GM12875 (cell line): ENCODE data around the gene PRM2.
A peak's percentile ranks its signal among the peaks of the same experiment; 100 is the strongest.

Source experiments
- H3K4me3 ChIP-seq: one replicate; pipeline ENCODE4 v1.5.1; 2011; ENCODE audit warnings: low read depth, low read length, control low read depth
- TF ChIP-seq, protein P1 (sequence below): IDR thresholded peaks from 2 replicates; pipeline ENCODE4 v1.5.1; 2011; ENCODE audit warnings: low read depth, mild to moderate bottlenecking, control low read depth, inconsistent platforms, low read length, moderate library complexity, borderline replicate concordance; ENCODE audit not compliant: insufficient read depth

The PRM2 gene

DNA sequence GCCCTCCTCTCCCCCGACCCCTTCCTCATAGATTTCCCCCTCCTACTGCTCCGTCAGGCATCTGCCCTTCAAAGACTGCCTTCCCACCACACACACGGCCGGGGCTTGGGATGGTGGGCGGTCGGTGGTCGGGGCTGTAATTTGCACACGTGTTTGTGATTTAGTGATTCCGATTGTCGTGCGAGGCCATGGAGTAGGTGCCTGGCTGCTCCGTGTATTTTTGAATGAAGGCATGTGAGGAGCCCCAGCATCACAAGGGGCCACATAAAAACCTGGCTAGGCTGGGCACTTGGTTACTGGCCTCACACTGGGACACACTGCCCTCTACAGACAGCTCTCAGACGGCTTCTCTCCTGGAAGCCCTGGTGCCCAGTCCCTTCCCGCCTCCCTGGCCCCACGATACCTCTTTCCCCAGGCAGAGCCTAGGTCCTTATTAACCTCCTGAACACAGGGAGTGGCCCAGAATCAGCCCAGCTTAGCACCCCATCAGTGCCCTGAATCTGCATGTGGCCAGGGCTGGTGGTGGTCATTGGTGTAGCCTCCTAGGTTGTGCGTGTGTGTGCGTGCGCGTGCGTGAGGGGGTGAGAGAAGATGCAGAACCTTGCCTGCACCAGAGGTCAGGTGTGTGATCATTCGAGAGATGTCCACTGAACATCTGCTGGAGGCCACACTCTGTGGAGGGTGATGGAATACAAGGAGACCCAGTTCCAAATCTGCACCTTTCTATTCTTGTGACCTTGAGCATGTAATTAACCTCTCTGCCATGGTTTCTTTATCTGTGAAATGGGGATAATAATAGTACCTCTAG is 18.9 kb downstream of the PRM2 start:
- TF ChIP-seq, protein P1, sequence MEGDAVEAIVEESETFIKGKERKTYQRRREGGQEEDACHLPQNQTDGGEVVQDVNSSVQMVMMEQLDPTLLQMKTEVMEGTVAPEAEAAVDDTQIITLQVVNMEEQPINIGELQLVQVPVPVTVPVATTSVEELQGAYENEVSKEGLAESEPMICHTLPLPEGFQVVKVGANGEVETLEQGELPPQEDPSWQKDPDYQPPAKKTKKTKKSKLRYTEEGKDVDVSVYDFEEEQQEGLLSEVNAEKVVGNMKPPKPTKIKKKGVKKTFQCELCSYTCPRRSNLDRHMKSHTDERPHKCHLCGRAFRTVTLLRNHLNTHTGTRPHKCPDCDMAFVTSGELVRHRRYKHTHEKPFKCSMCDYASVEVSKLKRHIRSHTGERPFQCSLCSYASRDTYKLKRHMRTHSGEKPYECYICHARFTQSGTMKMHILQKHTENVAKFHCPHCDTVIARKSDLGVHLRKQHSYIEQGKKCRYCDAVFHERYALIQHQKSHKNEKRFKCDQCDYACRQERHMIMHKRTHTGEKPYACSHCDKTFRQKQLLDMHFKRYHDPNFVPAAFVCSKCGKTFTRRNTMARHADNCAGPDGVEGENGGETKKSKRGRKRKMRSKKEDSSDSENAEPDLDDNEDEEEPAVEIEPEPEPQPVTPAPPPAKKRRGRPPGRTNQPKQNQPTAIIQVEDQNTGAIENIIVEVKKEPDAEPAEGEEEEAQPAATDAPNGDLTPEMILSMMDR: peak; percentile 70
- no peak overlapping the region for H3K4me3 ChIP-seq

DNA sequence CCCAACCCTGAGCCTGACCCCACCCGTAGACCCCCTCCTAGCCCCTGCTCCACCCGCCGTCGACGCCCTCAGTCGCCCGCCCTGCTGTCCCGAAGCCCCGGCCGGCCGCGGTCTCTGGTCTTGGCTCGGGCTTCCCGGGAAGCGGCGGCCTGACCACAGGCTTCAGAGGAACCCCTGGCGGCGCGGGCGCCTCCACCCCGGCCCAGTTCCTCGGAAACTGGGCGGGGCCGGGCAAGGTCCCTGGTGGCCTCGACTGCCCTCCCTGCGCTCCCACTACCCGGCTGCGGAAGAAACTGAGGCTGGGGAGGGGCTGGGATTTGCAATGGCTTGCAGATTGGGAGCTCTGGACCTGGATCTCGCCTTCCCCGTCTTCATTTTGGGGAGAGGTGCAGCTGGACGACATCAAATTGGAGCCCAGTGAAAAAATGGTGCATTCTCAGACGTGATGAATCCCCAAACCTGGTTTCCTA is 19.6 kb downstream of the PRM2 start:
- TF ChIP-seq, protein P1: no peak
- peak overlapping the region; percentile 75 for H3K4me3 ChIP-seq

DNA sequence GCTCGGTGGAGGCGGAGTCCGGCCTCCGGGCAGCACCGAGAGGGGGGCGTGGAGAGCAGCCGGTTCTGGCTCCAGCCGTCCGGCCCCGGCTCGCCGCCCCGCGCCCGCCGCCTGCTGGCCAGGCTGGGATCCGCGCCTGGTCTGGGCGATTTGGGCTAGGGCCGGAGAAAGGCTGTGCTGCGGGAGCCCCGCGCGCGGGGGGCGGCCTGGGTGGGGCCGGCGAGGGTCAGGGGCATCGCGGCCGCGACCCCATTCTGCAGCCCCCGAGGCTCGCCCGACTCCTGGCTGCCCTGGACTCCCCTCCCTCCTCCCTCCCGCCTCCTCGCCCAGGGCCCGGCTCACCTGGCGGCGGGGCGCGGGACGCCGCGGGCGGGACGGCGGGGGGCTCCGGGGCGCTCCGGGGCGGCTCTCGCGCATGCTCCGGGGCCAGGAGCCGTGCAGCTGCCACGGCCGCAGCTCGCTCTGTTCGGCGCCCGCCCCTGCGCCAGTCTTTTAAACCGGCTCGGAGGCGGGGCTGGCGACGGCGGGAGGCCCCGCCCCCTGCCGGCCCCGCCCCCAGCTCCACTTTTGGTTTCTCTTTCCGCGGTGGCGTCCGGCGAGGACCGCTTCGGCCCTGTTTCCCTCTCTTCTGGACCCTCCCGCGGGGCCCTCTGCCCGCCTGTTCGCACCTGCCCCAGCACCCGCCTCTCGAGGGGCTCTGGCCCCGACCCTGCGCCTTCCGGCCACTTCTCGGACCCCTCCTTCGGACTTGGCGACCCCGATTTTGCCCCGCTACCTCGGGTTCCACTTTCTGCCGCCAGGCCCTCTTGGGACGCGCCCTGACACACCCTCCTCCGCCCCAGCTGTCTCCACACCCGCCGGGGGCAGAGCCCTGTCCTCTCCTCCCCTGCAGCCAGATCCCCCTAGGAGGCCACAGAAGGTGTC is 20.3 kb downstream of the PRM2 start, which contains the start of gene SOCS1:
Gene SOCS1 (minus strand): TSS at position 468 of the 924 bp plus-strand sequence. CDS start 726 bp downstream, outside the sequence.
- H3K4me3 ChIP-seq: peak within 1 kb of the TSS; percentile 75
- TF ChIP-seq, protein P1: peak; percentile 91

DNA sequence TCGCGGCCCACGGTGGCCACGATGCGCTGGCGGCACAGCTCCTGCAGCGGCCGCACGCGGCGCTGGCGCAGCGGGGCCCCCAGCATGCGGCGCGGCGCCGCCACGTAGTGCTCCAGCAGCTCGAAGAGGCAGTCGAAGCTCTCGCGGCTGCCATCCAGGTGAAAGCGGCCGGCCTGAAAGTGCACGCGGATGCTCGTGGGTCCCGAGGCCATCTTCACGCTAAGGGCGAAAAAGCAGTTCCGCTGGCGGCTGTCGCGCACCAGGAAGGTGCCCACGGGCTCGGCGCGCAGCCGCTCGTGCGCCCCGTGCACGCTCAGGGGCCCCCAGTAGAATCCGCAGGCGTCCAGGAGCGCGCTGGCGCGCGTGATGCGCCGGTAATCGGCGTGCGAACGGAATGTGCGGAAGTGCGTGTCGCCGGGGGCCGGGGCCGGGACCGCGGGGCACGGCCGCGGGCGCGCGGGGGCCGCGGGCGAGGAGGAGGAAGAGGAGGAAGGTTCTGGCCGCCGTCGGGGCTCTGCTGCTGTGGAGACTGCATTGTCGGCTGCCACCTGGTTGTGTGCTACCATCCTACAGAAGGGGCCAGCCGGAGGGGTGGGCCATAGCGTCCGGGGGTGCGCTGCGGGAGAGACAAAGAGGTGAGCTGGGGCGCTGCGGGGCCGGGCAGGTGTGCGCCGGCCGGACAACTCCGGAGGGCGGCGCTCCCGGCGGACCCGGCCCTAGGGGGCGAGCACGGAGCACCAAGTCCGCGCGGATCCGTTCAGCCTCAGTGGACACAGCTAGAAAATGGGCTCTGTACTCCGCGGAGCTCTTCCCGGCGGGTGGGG is 21.2 kb downstream of the PRM2 start:
- peak overlapping the region; percentile 69 for H3K4me3 ChIP-seq
- TF ChIP-seq, protein P1: peak; percentile 59

DNA sequence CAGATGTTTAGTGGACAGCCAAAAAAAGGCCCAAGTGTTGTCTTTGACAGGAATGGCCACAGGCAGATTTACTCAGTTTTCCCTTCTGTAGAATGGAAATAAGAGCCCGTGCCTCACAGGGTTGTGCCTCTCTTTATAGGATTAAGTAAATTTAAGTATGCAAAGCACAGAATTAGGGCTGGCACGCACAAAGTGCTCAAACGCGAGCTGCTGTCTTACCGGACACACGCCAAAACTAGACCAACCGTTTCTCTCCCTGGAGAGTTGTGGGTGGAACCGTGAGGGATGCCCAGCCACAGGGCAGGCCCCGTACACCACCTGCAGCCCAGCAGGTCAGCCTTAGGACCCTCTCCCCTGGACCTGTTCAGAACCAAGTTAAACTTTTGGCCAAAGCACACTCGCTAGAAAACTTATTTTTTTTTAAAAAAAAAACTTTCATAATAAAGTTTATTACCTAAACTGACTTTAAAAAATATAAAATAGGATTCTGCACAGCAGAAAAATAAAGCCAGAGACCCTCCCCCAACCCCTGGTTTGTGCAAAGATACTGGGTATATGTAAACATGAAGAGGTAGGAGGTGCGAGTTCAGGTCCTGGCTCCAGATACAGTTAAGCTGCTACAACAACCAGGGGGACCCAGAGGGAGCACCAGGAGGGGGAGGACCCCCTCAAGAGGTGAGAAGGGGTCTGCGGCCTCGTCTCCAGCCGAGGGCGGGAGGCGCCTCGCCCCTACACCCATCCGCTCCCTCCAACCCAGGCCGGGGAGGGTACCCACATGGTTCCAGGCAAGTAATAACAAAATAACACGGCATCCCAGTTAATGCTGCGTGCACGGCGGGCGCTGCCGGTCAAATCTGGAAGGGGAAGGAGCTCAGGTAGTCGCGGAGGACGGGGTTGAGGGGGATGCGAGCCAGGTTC is 22.0 kb downstream of the PRM2 start:
- TF ChIP-seq, protein P1: no peak
- H3K4me3 ChIP-seq: peak overlapping the region; percentile 69
